ENCODE measurements around the gene FOXO4.
"Not testable (repeated sequence)": the region's sequence is repeated elsewhere in the genome, so short reads cannot be mapped to it uniquely, and the experiment has no call there.

The FOXO4 gene, protein sequence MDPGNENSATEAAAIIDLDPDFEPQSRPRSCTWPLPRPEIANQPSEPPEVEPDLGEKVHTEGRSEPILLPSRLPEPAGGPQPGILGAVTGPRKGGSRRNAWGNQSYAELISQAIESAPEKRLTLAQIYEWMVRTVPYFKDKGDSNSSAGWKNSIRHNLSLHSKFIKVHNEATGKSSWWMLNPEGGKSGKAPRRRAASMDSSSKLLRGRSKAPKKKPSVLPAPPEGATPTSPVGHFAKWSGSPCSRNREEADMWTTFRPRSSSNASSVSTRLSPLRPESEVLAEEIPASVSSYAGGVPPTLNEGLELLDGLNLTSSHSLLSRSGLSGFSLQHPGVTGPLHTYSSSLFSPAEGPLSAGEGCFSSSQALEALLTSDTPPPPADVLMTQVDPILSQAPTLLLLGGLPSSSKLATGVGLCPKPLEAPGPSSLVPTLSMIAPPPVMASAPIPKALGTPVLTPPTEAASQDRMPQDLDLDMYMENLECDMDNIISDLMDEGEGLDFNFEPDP

GRCh38 chrX:71095555-71095980 lies at the start of gene FOXO4:
TSS of gene FOXO4 (plus strand) at chrX:71095851. CDS start at chrX:71096529, 678 bp downstream.
- DNase-seq (ENCODE audit: low read depth) = peak; percentile 42

DNA sequence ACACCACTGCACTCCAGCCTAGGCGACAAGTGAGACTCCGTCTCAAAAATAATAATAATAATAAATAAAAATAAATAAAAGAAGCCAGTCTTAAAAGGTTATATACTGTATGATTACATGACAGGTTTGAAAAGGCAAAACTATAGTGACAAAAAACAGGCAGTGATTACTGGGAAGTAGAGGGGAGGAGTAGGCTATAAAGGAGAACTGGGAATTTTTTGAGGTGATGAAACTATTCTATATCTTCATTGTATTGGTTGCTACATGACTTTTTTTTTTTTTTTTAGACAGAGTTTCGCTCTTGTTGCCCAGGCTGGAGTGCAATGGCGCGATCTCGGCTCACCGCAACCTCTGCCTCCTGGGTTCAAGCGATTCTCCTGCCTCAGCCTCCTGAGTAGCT lies 47.8 kb upstream of the FOXO4 start:
- not testable (repeated sequence) for DNase-seq (ENCODE audit: low read depth); H3K4me3 ChIP-seq (ENCODE audit: low read depth, low read length)

More at GRCh38 chrX:71095555-71095980, at the start of gene FOXO4:
- H3K4me3 ChIP-seq (ENCODE audit: low read depth, low read length) = peak within 1 kb of the TSS; percentile 62

- no peak for DNase-seq (ENCODE audit: low read depth)
- H3K4me3 ChIP-seq (ENCODE audit: low read depth, low read length) = no peak overlapping the region
These were observed 42.9 kb upstream of the FOXO4 start for GRCh38 chrX:71052721-71053120.

DNA sequence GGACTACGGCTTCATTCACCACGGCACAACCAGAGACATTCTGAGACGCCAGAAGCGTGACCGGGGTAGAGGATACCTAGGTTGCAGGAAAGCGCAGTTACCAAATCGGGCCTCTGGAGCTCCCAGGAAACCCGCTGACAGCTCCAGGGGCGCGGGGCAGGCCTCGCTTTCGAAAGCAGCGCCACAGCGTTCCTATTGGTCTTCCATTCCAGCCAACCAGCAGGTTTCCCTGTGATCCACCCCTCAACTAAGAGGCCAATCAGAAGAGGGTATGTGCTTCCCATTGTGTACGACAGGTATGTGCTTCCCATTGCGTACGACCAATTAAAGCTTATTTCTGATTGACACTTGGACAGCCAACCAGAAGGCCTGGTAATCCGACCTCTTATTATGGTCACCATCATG lies 42.4 kb upstream of the FOXO4 start:
- H3K4me3 ChIP-seq (ENCODE audit: low read depth, low read length) = no peak overlapping the region
- DNase-seq (ENCODE audit: low read depth) = no peak

GRCh38 chrX:71056867-71057266 lies 38.8 kb upstream of the FOXO4 start:
- no peak for DNase-seq (ENCODE audit: low read depth)
- no peak overlapping the region for H3K4me3 ChIP-seq (ENCODE audit: low read depth, low read length)

- no peak overlapping the region for H3K4me3 ChIP-seq (ENCODE audit: low read depth, low read length)
These were observed 37.7 kb upstream of the FOXO4 start for GRCh38 chrX:71057848-71058530.

DNA sequence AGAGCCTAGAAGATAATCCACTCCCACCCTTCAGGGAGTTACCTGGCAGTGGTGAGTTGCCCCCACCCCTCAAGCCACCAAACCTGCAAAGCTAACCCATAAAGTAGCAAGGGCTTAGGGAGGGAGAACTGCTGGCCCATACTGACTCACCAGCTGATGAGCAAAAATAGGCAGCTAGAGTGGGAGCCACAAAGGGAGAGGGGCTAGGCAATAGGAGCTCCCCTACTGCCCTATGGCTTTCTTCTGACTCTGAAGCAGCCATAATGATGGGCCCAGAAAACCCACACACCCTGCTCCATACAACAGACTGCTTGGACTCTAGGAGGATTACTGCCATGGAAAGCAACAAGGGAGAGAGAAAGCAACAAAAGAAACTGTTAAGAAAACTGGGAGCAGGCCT lies 35.5 kb upstream of the FOXO4 start:
- no peak for DNase-seq (ENCODE audit: low read depth)
- H3K4me3 ChIP-seq (ENCODE audit: low read depth, low read length) = no peak overlapping the region

More at GRCh38 chrX:71057848-71058530, 37.7 kb upstream of the FOXO4 start:
- no peak for DNase-seq (ENCODE audit: low read depth)

GRCh38 chrX:71067089-71067488 lies 28.6 kb upstream of the FOXO4 start:
- peak overlapping the region; percentile 67 for H3K4me3 ChIP-seq (ENCODE audit: low read depth, low read length)
- DNase-seq (ENCODE audit: low read depth) = no peak

GRCh38 chrX:71067712-71068043 lies 28.0 kb upstream of the FOXO4 start:
- H3K4me3 ChIP-seq (ENCODE audit: low read depth, low read length) = peak overlapping the region; percentile 67
- DNase-seq (ENCODE audit: low read depth) = no peak

DNA sequence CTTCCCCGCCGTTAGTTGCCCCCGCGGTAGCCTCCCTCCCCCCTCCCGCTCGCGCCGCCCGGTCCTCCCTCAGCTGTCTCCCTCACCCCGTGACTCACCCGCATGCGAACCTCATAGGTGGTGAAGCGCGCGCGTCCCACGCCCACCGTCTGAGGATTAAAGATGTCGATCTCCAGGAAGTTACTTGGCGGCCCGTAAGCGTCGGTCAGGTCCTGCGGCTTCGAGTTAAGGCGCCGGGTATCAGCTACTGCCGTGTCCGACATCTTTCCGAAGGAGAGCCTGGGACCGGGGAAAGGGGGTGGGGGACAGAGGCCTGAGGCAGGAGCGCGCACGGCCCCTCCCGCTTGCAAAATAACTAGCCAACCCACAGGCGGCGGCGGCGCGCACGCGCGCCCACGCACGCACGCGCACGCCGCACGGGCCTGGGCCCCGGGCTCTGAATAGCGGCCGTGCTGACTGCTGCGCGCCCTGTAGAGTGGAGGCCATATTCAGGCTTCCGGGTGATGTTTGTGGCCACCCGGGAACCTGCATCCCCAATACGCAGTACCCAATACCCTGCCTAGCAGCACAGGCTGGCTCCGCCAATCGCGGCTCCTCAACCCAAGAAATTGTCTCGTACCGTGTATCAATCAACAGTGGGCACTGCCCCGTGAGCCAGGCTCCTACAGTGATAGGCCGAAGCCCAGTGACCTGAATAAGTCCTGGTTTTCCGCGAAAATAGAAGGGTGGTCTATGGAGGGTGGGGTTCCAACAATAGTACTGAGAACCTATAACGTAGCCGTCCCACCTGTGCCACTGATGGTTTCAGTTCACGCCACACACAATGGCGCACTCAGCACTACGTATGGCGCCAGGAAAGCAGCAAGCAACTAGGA lies 27.4 kb upstream of the FOXO4 start, which contains the start of gene SNX12:
TSS of gene SNX12 (minus strand) at position 291 of the 875 bp plus-strand sequence. CDS start at position 263, 28 bp downstream.
- H3K4me3 ChIP-seq (ENCODE audit: low read depth, low read length) = peak within 1 kb of the TSS; percentile 67
- DNase-seq (ENCODE audit: low read depth) = peak; percentile 85

- no peak overlapping the region for H3K4me3 ChIP-seq (ENCODE audit: low read depth, low read length)
- DNase-seq (ENCODE audit: low read depth) = no peak
These were observed 25.1 kb upstream of the FOXO4 start for GRCh38 chrX:71070531-71070930.

- DNase-seq (ENCODE audit: low read depth) = no peak
- H3K4me3 ChIP-seq (ENCODE audit: low read depth, low read length) = no peak overlapping the region
These were observed 14.1 kb upstream of the FOXO4 start for GRCh38 chrX:71081330-71082123.

- no peak overlapping the region for H3K4me3 ChIP-seq (ENCODE audit: low read depth, low read length)
- no peak for DNase-seq (ENCODE audit: low read depth)
These were observed 13.5 kb upstream of the FOXO4 start for GRCh38 chrX:71082124-71082647.

- no peak for DNase-seq (ENCODE audit: low read depth)
These were observed 12.8 kb upstream of the FOXO4 start for GRCh38 chrX:71082822-71083221.

GRCh38 chrX:71085900-71086299 lies 9.8 kb upstream of the FOXO4 start:
- H3K4me3 ChIP-seq (ENCODE audit: low read depth, low read length) = no peak overlapping the region
- no peak for DNase-seq (ENCODE audit: low read depth)

More at GRCh38 chrX:71082822-71083221, 12.8 kb upstream of the FOXO4 start:
- H3K4me3 ChIP-seq (ENCODE audit: low read depth, low read length) = no peak overlapping the region

DNA sequence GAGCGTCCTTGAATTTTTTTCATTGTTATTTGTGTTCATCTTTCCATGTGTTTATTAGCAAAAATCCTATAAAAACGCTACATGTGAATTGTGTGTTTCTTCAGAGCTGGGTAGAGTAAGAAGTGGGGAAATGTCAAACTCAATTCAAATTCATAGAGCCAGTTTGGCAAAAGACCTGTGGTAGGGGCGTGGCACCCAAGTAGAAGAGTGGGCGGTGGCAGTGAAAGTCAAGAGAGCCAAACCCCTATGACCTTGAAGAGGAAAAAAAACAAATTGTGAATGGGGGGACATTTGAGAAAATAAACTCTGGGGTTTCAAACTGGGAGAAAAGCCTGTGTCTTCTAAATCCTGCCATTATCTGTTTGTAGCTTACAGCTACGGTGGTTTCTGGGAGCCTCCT lies 4.4 kb upstream of the FOXO4 start:
- no peak overlapping the region for H3K4me3 ChIP-seq (ENCODE audit: low read depth, low read length)
- no peak for DNase-seq (ENCODE audit: low read depth)

- H3K4me3 ChIP-seq (ENCODE audit: low read depth, low read length) = peak overlapping the region; percentile 62
- no peak for DNase-seq (ENCODE audit: low read depth)
These were observed 618 bp upstream of the FOXO4 start for GRCh38 chrX:71095033-71095432.

GRCh38 chrX:71095981-71096759 lies 519 bp downstream of the FOXO4 start:
- peak overlapping the region; percentile 62 for H3K4me3 ChIP-seq (ENCODE audit: low read depth, low read length)
- no peak for DNase-seq (ENCODE audit: low read depth)
